Hippocampal formation (tissue), 2 donors: Measurements from ENCODE around the gene CCDC92B.

ENCODE experiments used
- DNase-seq, 2 donors: peaks; one replicate each; lab custom pipeline; 2025; lab: John Stamatoyannopoulos, UW

The CCDC92B gene

GRCh38 chr17:2778489-2778888 is 29.0 kb upstream of the CCDC92B start:
- no peak for DNase-seq

- no peak for DNase-seq
Observed at GRCh38 chr17:2777242-2777867, 27.9 kb upstream of the CCDC92B start.

- DNase-seq: no peak
Observed at GRCh38 chr17:2776589-2777241, 27.3 kb upstream of the CCDC92B start.

GRCh38 chr17:2775206-2775605 is 25.8 kb upstream of the CCDC92B start:
- no peak for DNase-seq

GRCh38 chr17:2770129-2770528 is 20.7 kb upstream of the CCDC92B start:
- DNase-seq: no peak

- no peak for DNase-seq
Observed at GRCh38 chr17:2758870-2759269, 9.4 kb upstream of the CCDC92B start.

- no peak for DNase-seq
Observed at GRCh38 chr17:2755891-2756724, 6.7 kb upstream of the CCDC92B start.

GRCh38 chr17:2751491-2751890 is 2.0 kb upstream of the CCDC92B start:
- no peak for DNase-seq

- DNase-seq: no peak
Observed at GRCh38 chr17:2750721-2751120, 1.3 kb upstream of the CCDC92B start.

GRCh38 chr17:2749784-2750181 is 331 bp upstream of the CCDC92B start:
- DNase-seq: peak in 1 of 2 donors; percentile 55

- peak in 1 of 2 donors; percentile 30 for DNase-seq
Observed at GRCh38 chr17:2745317-2746037, 4.0 kb downstream of the CCDC92B start.

- no peak for DNase-seq
Observed at GRCh38 chr17:2737693-2738092, 11.8 kb downstream of the CCDC92B start.

GRCh38 chr17:2736956-2737355 is 12.5 kb downstream of the CCDC92B start:
- DNase-seq: no peak

GRCh38 chr17:2735896-2736295 is 13.6 kb downstream of the CCDC92B start:
- DNase-seq: no peak

- no peak for DNase-seq
Observed at GRCh38 chr17:2734939-2735338, 14.5 kb downstream of the CCDC92B start.

GRCh38 chr17:2731807-2732206 is 17.6 kb downstream of the CCDC92B start:
- no peak for DNase-seq

GRCh38 chr17:2730764-2731353 is 18.6 kb downstream of the CCDC92B start:
- no peak for DNase-seq

- DNase-seq: peak in 1 of 2 donors; percentile 5
Observed at GRCh38 chr17:2724784-2725164, 24.7 kb downstream of the CCDC92B start.

- DNase-seq: no peak
Observed at GRCh38 chr17:2723997-2724783, 25.3 kb downstream of the CCDC92B start.

GRCh38 chr17:2723505-2723996 is 25.9 kb downstream of the CCDC92B start:
- no peak for DNase-seq

- DNase-seq: no peak
Observed at GRCh38 chr17:2722611-2723010, 26.8 kb downstream of the CCDC92B start.
